Keratinocyte (primary cell): Measurements from ENCODE around the gene RFX3. TPM values are rescaled to one million over a fixed set of nuclear protein-coding genes. Genes with fewer than 3 reads are reported as not detected.

Experiments
- DNase-seq: peaks from one replicate; pipeline ENCODE4 v3.0.0-alpha.2; 2011; ENCODE audit warnings: low read depth, missing footprints, low spot score
- FAIRE-seq: peaks from 2 replicates; lab custom pipeline; 2011; peaks lifted over from hg19 to GRCh38; lab: Jason Lieb, UNC
- H2AFZ ChIP-seq: 2 replicates; pipeline ENCODE4 v1.6.0; 2012; ENCODE audit warnings: low read length, control low read depth, inconsistent platforms; ENCODE audit not compliant: control insufficient read depth
- H3K27ac ChIP-seq: 2 replicates; pipeline ENCODE4 v1.5.1; 2011; ENCODE audit warnings: low read length; ENCODE audit not compliant: control insufficient read depth, insufficient read depth
- H3K27me3 ChIP-seq: 3 replicates; pipeline ENCODE4 v1.6.0; 2011; ENCODE audit warnings: low read length; ENCODE audit not compliant: control insufficient read depth, insufficient read depth; ENCODE audit errors: extremely low read depth
- H3K36me3 ChIP-seq, 2 experiments: 2 replicates in 1 of 2; 3 replicates in 1 of 2; pipeline ENCODE4 v1.5.1; 2011; ENCODE audit warnings: low read length in 2 of 2, mild to moderate bottlenecking in 1 of 2; ENCODE audit not compliant: control insufficient read depth in 2 of 2, insufficient read depth in 2 of 2; ENCODE audit errors: extremely low read depth in 1 of 2
- H3K4me1 ChIP-seq: 3 replicates; pipeline ENCODE4 v1.5.1; 2011; ENCODE audit warnings: low read length; ENCODE audit not compliant: control insufficient read depth, insufficient read depth; ENCODE audit errors: extremely low read depth
- H3K4me2 ChIP-seq: 3 replicates; pipeline ENCODE4 v1.6.0; 2011; ENCODE audit warnings: low read depth, low read length; ENCODE audit not compliant: control insufficient read depth, insufficient read depth; ENCODE audit errors: extremely low read depth
- H3K4me3 ChIP-seq, 3 experiments: fragments of 200-600 bp in 1 of 3; sonication (generic) in 1 of 3; 2 replicates in 2 of 3; 3 replicates in 1 of 3; pipeline ENCODE4 v1.5.1; 2011 to 2016; ENCODE audit warnings: low read length in 3 of 3, mild to moderate bottlenecking in 3 of 3, control low read depth in 2 of 3, inconsistent platforms in 1 of 3, low read depth in 1 of 3, mixed read lengths in 1 of 3, mixed run types in 1 of 3, moderate library complexity in 1 of 3; ENCODE audit not compliant: control insufficient read depth in 2 of 3, insufficient read depth in 2 of 3; ENCODE audit errors: extremely low read depth in 1 of 3
- H3K79me2 ChIP-seq: 2 replicates; pipeline ENCODE4 v1.6.0; 2012; ENCODE audit warnings: low read length; ENCODE audit not compliant: control insufficient read depth, insufficient read depth
- H3K9ac ChIP-seq: 3 replicates; pipeline ENCODE4 v1.6.0; 2011; ENCODE audit warnings: low read length; ENCODE audit not compliant: control insufficient read depth, insufficient read depth; ENCODE audit errors: extremely low read depth
- H3K9me1 ChIP-seq: 3 replicates; pipeline ENCODE4 v1.6.0; 2011; ENCODE audit warnings: low read length; ENCODE audit not compliant: control insufficient read depth, insufficient read depth; ENCODE audit errors: extremely low read depth
- H3K9me3 ChIP-seq: 2 replicates; pipeline ENCODE4 v1.5.1; 2012; ENCODE audit warnings: low read depth, low read length; ENCODE audit not compliant: control insufficient read depth
- H4K20me1 ChIP-seq: 3 replicates; pipeline ENCODE4 v1.6.0; 2011; ENCODE audit warnings: low read length; ENCODE audit not compliant: control insufficient read depth, insufficient read depth; ENCODE audit errors: extremely low read depth
- CTCF ChIP-seq, 3 experiments: IDR thresholded peaks in 1 of 3; conservative IDR thresholded peaks in 1 of 3; optimal IDR thresholded peaks in 1 of 3; 2 replicates in 2 of 3; 3 replicates in 1 of 3; pipeline versions ENCODE3 to v1.5.1; 2011; ENCODE audit warnings: low read length in 3 of 3, mild to moderate bottlenecking in 3 of 3, moderate library complexity in 2 of 3, control low read depth in 1 of 3, inconsistent platforms in 1 of 3; ENCODE audit not compliant: insufficient read depth in 2 of 3; ENCODE audit errors: extremely low read depth in 1 of 3
- EZH2 ChIP-seq: IDR thresholded peaks from one replicate; pipeline ENCODE4 v1.6.1; 2012; ENCODE audit warnings: inconsistent platforms, mild to moderate bottlenecking, low read length, moderate library complexity
- dilution Hi-C: fragments of 300-500 bp; cut with MboI; formaldehyde crosslinking; loops from one replicate; pipeline ENCODE4 v1.7.0; 2020; ENCODE audit warnings: low sequenced_read_pairs; ENCODE audit not compliant: extremely low pct_ligation_motif_present
- polyA plus RNA-seq, 5 experiments: library from polyadenylated mRNA; depleted of rRNA in 3 of 5; stranded (reverse) in 3 of 5; stranded (forward) in 1 of 5; unstranded in 1 of 5; fragments of >200 nt; gene quantifications; 1 replicate in 1 of 5; 2 replicates in 3 of 5; 3 replicates in 1 of 5; pipeline versions ENCODE4 v1.2.1 to v1.2.3, GENCODE V29; 2011 to 2012; ENCODE audit warnings: missing spikeins in 2 of 5, low read depth in 1 of 5, low replicate concordance in 1 of 5

Gene RFX3
- polyA plus RNA-seq, 1 donor (not counting 4 experiments of a cell fraction or from before 2014, with no cell fraction given): 1.8 TPM

- Histone ChIP-seq H4K20me1 (no peaks in the 10 kb centered on the region), H3K4me1 (no peaks in the 10 kb centered on the region), H2AFZ (no peak overlapping the region), H3K9me1 (no peaks in the 10 kb centered on the region), H3K4me3 (no peak overlapping the region), H3K79me2 (no peaks in the 10 kb centered on the region), H3K27ac (no peak overlapping the region), H3K4me2 (no peak overlapping the region), H3K27me3 (no peaks in the 10 kb centered on the region), H3K36me3 (no peaks in the 10 kb centered on the region), H3K9me3 (no peaks in the 10 kb centered on the region), H3K9ac (no peak overlapping the region)
- FAIRE-seq: no peak
- DNase-seq: no peak
- dilution Hi-C loops: no loop called here
- TF ChIP-seq EZH2: no peak
- TF ChIP-seq CTCF (optimal IDR thresholded peaks at IDR 0.05 in 1 of 3, IDR thresholded peaks at IDR 0.05 in 1 of 3, conservative IDR thresholded peaks at IDR 0.05 in 1 of 3; ENCODE audit: extremely low read depth in 1 of 3, insufficient read depth in 2 of 3, low read length in 3 of 3): no peak
Measured at GRCh38 chr9:3410461-3410860, 115.3 kb downstream of the RFX3 start.

GRCh38 chr9:3409453-3409852 lies 116.3 kb downstream of the RFX3 start:
- FAIRE-seq: no peak
- no peak for DNase-seq
- Histone ChIP-seq H3K4me2 (no peak overlapping the region), H4K20me1 (no peaks in the 10 kb centered on the region), H3K36me3 (no peaks in the 10 kb centered on the region), H3K27me3 (no peaks in the 10 kb centered on the region), H2AFZ (no peak overlapping the region), H3K4me1 (no peaks in the 10 kb centered on the region), H3K9me1 (no peaks in the 10 kb centered on the region), H3K27ac (no peak overlapping the region), H3K9me3 (no peaks in the 10 kb centered on the region), H3K4me3 (no peak overlapping the region), H3K9ac (no peak overlapping the region), H3K79me2 (no peaks in the 10 kb centered on the region)
- no peak for TF ChIP-seq CTCF (optimal IDR thresholded peaks at IDR 0.05 in 1 of 3, IDR thresholded peaks at IDR 0.05 in 1 of 3, conservative IDR thresholded peaks at IDR 0.05 in 1 of 3; ENCODE audit: extremely low read depth in 1 of 3, insufficient read depth in 2 of 3, low read length in 3 of 3)
- no peak for TF ChIP-seq EZH2
- dilution Hi-C loops: no loop called here
